GM12878 (cell line): ENCODE data around the gene EHBP1L1. TPM values are rescaled to one million over a fixed set of nuclear protein-coding genes. Genes with fewer than 3 reads are reported as not detected.

Experiments used
- ATAC-seq: fragments of 200-7000 bp; cut with Tn5 transposase; 3 replicates; pipeline ENCODE4 v1.9.1; 2020; ENCODE audit warnings: mild to moderate bottlenecking, moderate library complexity
- BruUV-seq: library from RNA; stranded (reverse); fragments of 400-500 nt; replicated peaks from 2 replicates; lab custom pipeline; 2021; lab: Mats Ljungman, UMichigan
- CTCF ChIA-PET: fragments of 300-600 bp; sonication (Branson Sonifier 250); formaldehyde crosslinking; extraction: SDS; loops from one replicate; lab custom pipeline; 2021; ENCODE audit warnings: inconsistent platforms; lab: Yijun Ruan, JAX
- POLR2A ChIA-PET: fragments of 350-600 bp; formaldehyde crosslinking; extraction: SDS; loops from one replicate; lab custom pipeline; 2021; ENCODE audit warnings: inconsistent platforms; lab: Charles Lee
- RAD21 ChIA-PET: fragments of 300-600 bp; sonication (Branson Sonifier 250); formaldehyde crosslinking; loops from one replicate; lab custom pipeline; 2023; ENCODE audit warnings: antibody characterized with exemption; ENCODE audit not compliant: unreplicated experiment; lab: Charles Lee
- SMC1A ChIA-PET: fragments of 300-600 bp; sonication (Branson Sonifier 250); formaldehyde crosslinking; loops from one replicate; lab custom pipeline; 2023; ENCODE audit not compliant: unreplicated experiment, uncharacterized antibody; lab: Charles Lee
- DNase-seq: peaks from one replicate; pipeline ENCODE4 v3.0.0-alpha.2; 2011; ENCODE audit warnings: low read depth, low spot score
- FAIRE-seq: peaks from 3 replicates; lab custom pipeline; 2011; peaks lifted over from hg19 to GRCh38; lab: Jason Lieb, UNC
- H2AFZ ChIP-seq: 2 replicates; pipeline ENCODE4 v1.6.0; 2011; ENCODE audit warnings: low read depth, low read length, control low read depth; ENCODE audit not compliant: control insufficient read depth
- H3K27ac ChIP-seq: 2 replicates; pipeline ENCODE4 v1.5.1; 2011; ENCODE audit warnings: control low read depth; ENCODE audit not compliant: control insufficient read depth, insufficient read depth
- H3K27me3 ChIP-seq, 2 experiments: replicated peaks in 1 of 2; 2 replicates each; pipeline versions ENCODE4 v1.6.0 to v1.6.1; 2011; ENCODE audit warnings: low read length in 1 of 2; ENCODE audit not compliant: control insufficient read depth in 2 of 2, insufficient read depth in 2 of 2
- H3K36me3 ChIP-seq, 2 experiments: 2 replicates each; pipeline ENCODE4 v1.5.1; 2011; ENCODE audit warnings: low read length in 1 of 2; ENCODE audit not compliant: control insufficient read depth in 2 of 2, insufficient read depth in 2 of 2
- H3K4me1 ChIP-seq: 2 replicates; pipeline ENCODE4 v1.6.1; 2011; ENCODE audit warnings: mild to moderate bottlenecking, low read length, moderate library complexity, mixed read lengths; ENCODE audit not compliant: control insufficient read depth, insufficient read depth
- H3K4me2 ChIP-seq: 2 replicates; pipeline ENCODE4 v1.6.0; 2011; ENCODE audit warnings: control low read depth; ENCODE audit not compliant: control insufficient read depth, insufficient read depth
- H3K4me3 ChIP-seq: fragments of 200-600 bp; sonication (generic); 2 replicates; pipeline ENCODE4 v1.5.1; 2016
- H3K79me2 ChIP-seq: 2 replicates; pipeline ENCODE4 v1.6.0; 2011; ENCODE audit warnings: low read length; ENCODE audit not compliant: control insufficient read depth, insufficient read depth
- H3K9ac ChIP-seq: 2 replicates; pipeline ENCODE4 v1.8.0; 2011; ENCODE audit warnings: low read length, control low read depth, mixed read lengths; ENCODE audit not compliant: control insufficient read depth, insufficient read depth
- H3K9me3 ChIP-seq: replicated peaks from 3 replicates; pipeline ENCODE4 v1.5.1; 2011; ENCODE audit warnings: mild to moderate bottlenecking, low read length; ENCODE audit not compliant: control insufficient read depth, insufficient read depth
- H4K20me1 ChIP-seq: 2 replicates; pipeline ENCODE4 v1.6.0; 2011; ENCODE audit not compliant: control insufficient read depth, insufficient read depth
- GATAD2B ChIP-seq: fragments of 450-650 bp; conservative IDR thresholded peaks from 2 replicates; pipeline ENCODE4 v1.6.1; 2017; ENCODE audit warnings: low read depth, mild to moderate bottlenecking, moderate library complexity
- IKZF1 ChIP-seq: fragments of 450-650 bp; conservative IDR thresholded peaks from 2 replicates; pipeline ENCODE4 v1.6.1; 2017; ENCODE audit warnings: antibody characterized with exemption, mild to moderate bottlenecking
- LARP7 ChIP-seq: fragments of 450-650 bp; IDR thresholded peaks from 2 replicates; pipeline ENCODE4 v1.6.1; 2017; ENCODE audit warnings: mild to moderate bottlenecking
- MTA2 ChIP-seq: fragments of 450-650 bp; IDR thresholded peaks from 2 replicates; pipeline ENCODE4 v1.6.1; 2016; ENCODE audit warnings: low read depth, mild to moderate bottlenecking, moderate library complexity
- MXI1 ChIP-seq: fragments of 150-350 bp; IDR thresholded peaks from 2 replicates; pipeline ENCODE4 v1.6.1; 2011; ENCODE audit warnings: low read depth, mild to moderate bottlenecking, inconsistent platforms, low read length, improper control_type of control experiment
- NR2C1 ChIP-seq: fragments of 450-650 bp; IDR thresholded peaks from 2 replicates; pipeline ENCODE4 v1.6.1; 2017; ENCODE audit warnings: antibody characterized with exemption, mild to moderate bottlenecking, moderate library complexity
- NR2F1 ChIP-seq: fragments of 450-650 bp; conservative IDR thresholded peaks from 2 replicates; pipeline ENCODE4 v1.6.1; 2017; ENCODE audit warnings: mild to moderate bottlenecking
- POLR2A ChIP-seq: IDR thresholded peaks from 2 replicates; pipeline ENCODE4 v1.6.1; 2011; ENCODE audit warnings: low read depth, mild to moderate bottlenecking, low read length
- RAD21 ChIP-seq: IDR thresholded peaks from 2 replicates; pipeline ENCODE4 v1.6.1; 2011; ENCODE audit warnings: mild to moderate bottlenecking, low read depth, low read length, moderate library complexity; ENCODE audit not compliant: insufficient read depth
- RB1 ChIP-seq: fragments of 450-650 bp; formaldehyde crosslinking; IDR thresholded peaks from 2 replicates; pipeline ENCODE4 v1.6.1; 2017; ENCODE audit warnings: mild to moderate bottlenecking, borderline replicate concordance
- SMC3 ChIP-seq: IDR thresholded peaks from 2 replicates; pipeline ENCODE4 v1.6.1; 2011; ENCODE audit warnings: low read length, improper control_type of control experiment, borderline replicate concordance
- STAT3 ChIP-seq: IDR thresholded peaks from 2 replicates; pipeline ENCODE4 v1.6.1; 2011; ENCODE audit warnings: low read depth, low read length, improper control_type of control experiment
- TCF12 ChIP-seq: IDR thresholded peaks from 2 replicates; pipeline ENCODE4 v1.6.1; 2011; ENCODE audit warnings: low read depth, mild to moderate bottlenecking, low read length
- TCF3 ChIP-seq: IDR thresholded peaks from 2 replicates; pipeline ENCODE4 v1.6.1; 2012; ENCODE audit warnings: low read depth, mild to moderate bottlenecking, low read length, borderline replicate concordance; ENCODE audit not compliant: insufficient read depth
- ZNF274 ChIP-seq: IDR thresholded peaks from one replicate; pipeline ENCODE4 v1.8.0; 2011; ENCODE audit not compliant: insufficient read length, insufficient read depth
- ZNF622 ChIP-seq: fragments of 450-650 bp; IDR thresholded peaks from 2 replicates; pipeline ENCODE4 v1.6.1; 2017; ENCODE audit warnings: mild to moderate bottlenecking, inconsistent platforms
- WGBS: methylation state at CpG from one replicate; pipeline ENCODE4 v1.1.6; 2016; ENCODE audit warnings: low lambda C conversion rate; ENCODE audit not compliant: insufficient replicate concordance, insufficient coverage; ENCODE audit errors: missing lambda C conversion rate; 5-methylcytosine and 5-hydroxymethylcytosine counted together
- in situ Hi-C: fragments of 300-500 bp; cut with MboI; formaldehyde crosslinking; loops from 9 replicates; pipeline ENCODE4 v1.14.3; 2018; ENCODE audit warnings: mixed read lengths
- intact Hi-C: fragments of 100-400 bp; cut with micrococcal nuclease; formaldehyde crosslinking; loops from one replicate; pipeline ENCODE4 v1.14.2; 2022; ENCODE audit not compliant: unreplicated experiment
- polyA plus RNA-seq, 11 experiments: library from polyadenylated mRNA; depleted of rRNA in 4 of 11; unstranded in 6 of 11; stranded (reverse) in 5 of 11; fragments of >200 nt; fragmentation: Nextera tagmentation in 4 of 11; fragmentation: Illumina TruSeq in 1 of 11; extraction: Ambion mirVana in 4 of 11; extraction: Trizol in 1 of 11; gene quantifications; 1 replicate in 1 of 11; 2 replicates in 10 of 11; pipeline versions ENCODE4 v1.2.1 to v1.2.3, GENCODE V29; 2011 to 2016; ENCODE audit warnings: inconsistent platforms in 2 of 11, missing spikeins in 2 of 11, low read depth in 1 of 11
- total RNA-seq, 4 experiments: library from RNA; depleted of rRNA in 3 of 4; stranded (reverse); fragments of >200 nt in 3 of 4; fragmentation: Illumina TruSeq in 1 of 4; extraction: Trizol in 1 of 4; gene quantifications; 2 replicates each; pipeline versions ENCODE4 v1.2.1 to v1.2.3, GENCODE V29; 2013 to 2021
- TF ChIP-seq, protein P1 (sequence below), 3 experiments: IDR thresholded peaks in 2 of 3; conservative IDR thresholded peaks in 1 of 3; 2 replicates each; pipeline ENCODE4 v1.5.1; 2011; ENCODE audit warnings: low read depth in 3 of 3, low read length in 3 of 3, mild to moderate bottlenecking in 3 of 3, control low read depth in 2 of 3, moderate library complexity in 2 of 3, inconsistent platforms in 1 of 3, mixed read lengths in 1 of 3; ENCODE audit not compliant: control insufficient read depth in 2 of 3, insufficient read depth in 1 of 3; ENCODE audit errors: extremely low read depth in 1 of 3
- TF ChIP-seq, protein P2 (sequence below): fragments of 450-650 bp; IDR thresholded peaks from 2 replicates; pipeline ENCODE4 v1.6.1; 2017; ENCODE audit warnings: borderline replicate concordance

The EHBP1L1 gene
- total and polyA plus RNA-seq, 10 of the 15 experiments (the other 5 are each of a cell fraction or from before 2014, with no cell fraction given): 0.06 to 99.4 (median 32.7) TPM

DNA sequence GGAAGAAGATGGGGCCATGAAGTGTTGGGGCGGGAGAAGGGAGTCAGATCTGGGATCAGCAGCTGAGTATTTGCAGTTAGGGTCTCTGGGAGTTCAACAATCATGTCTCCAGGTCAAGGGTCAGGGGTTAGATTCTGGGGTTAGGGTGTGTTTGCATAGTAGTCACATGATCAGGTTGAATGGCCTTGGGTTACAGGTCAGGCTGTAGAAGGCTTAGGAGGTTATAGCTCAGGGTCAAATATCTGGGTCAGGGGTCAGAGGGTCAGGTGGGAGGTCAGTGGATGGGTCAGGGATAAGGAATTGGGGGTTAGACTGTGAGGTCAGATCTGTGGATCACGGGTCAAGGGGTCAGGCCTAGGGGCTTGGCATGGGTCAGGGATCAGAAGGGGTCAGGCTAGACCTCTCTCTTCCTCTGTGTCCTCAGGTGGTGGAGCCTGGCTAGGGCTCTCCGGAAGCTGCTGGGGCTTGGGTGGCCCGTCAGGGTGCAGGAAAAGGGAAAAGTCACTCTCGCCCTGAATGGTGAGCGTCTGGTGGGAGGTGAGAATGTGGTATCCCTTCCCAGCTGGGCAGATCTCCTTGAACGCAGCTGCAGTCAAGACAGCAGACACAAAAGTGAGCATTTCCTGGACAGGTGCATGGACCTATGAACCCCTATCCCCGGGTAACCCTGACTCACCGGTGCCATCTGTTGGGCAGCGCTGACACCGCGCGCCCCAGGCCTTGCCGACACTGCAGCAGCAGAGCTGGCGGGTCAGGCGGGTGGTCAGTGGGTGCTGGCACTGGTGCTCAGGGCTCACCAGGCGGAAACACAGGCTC lies 24.1 kb upstream of the EHBP1L1 start:
- CTCF ChIA-PET: interaction anchor here (0.6 to 4.7 kb wide), 10 partner anchors 9 to 995 kb away, joined by 3 to 29 read pairs (median 4); partner anchors contain the start of genes ACTN3 and ZNRD2
- WGBS: 25% methylated on average over 17 of the region's 17 CpGs
- Histone ChIP-seq H3K4me1 (peaks cover 17% of the 10 kb centered on the region), H3K36me3 (no peaks in the 10 kb centered on the region), H3K9ac (no peak overlapping the region), H3K9me3 (no peaks in the 10 kb centered on the region), H3K27ac (no peak overlapping the region), H3K27me3 (no peaks in the 10 kb centered on the region), H3K4me2 (no peak overlapping the region), H3K4me3 (no peak overlapping the region), H3K79me2 (no peaks in the 10 kb centered on the region), H2AFZ (peak overlapping the region; percentile 31; the same call in 1 of the 2 replicates), H4K20me1 (no peaks in the 10 kb centered on the region)
- in situ Hi-C loops: no loop called here
- DNase-seq (no peak), ATAC-seq (peak; percentile 90), FAIRE-seq (peak; percentile 84)
- intact Hi-C loops: no loop called here
- POLR2A ChIA-PET: interaction anchor here (0.5 to 1.2 kb wide), 2 partner anchors 12 to 135 kb away, joined by 3 read pairs; no protein-coding TSS in a partner anchor
- BruUV-seq: no TSS peak
- TF ChIP-seq RAD21: peak; percentile 39
- TF ChIP-seq MTA2: 0 out of 2 replicates have a peak, but pooled peaks have one; percentile 30
- no peak for TF ChIP-seq ZNF274
- TF ChIP-seq, protein P1, sequence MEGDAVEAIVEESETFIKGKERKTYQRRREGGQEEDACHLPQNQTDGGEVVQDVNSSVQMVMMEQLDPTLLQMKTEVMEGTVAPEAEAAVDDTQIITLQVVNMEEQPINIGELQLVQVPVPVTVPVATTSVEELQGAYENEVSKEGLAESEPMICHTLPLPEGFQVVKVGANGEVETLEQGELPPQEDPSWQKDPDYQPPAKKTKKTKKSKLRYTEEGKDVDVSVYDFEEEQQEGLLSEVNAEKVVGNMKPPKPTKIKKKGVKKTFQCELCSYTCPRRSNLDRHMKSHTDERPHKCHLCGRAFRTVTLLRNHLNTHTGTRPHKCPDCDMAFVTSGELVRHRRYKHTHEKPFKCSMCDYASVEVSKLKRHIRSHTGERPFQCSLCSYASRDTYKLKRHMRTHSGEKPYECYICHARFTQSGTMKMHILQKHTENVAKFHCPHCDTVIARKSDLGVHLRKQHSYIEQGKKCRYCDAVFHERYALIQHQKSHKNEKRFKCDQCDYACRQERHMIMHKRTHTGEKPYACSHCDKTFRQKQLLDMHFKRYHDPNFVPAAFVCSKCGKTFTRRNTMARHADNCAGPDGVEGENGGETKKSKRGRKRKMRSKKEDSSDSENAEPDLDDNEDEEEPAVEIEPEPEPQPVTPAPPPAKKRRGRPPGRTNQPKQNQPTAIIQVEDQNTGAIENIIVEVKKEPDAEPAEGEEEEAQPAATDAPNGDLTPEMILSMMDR (IDR thresholded peaks at IDR 0.05 in 2 of 3, conservative IDR thresholded peaks at IDR 0.05 in 1 of 3; ENCODE audit: control insufficient read depth in 2 of 3, extremely low read depth in 1 of 3, insufficient read depth in 1 of 3, low read depth in 3 of 3, low read length in 3 of 3): peak; percentile 69 to 75 (median 69)
- TF ChIP-seq GATAD2B: 0 out of 2 replicates have a peak, but pooled peaks have one; percentile 34
- TF ChIP-seq RB1: peak; percentile 56; the same call in 1 of the 2 replicates
- no peak for TF ChIP-seq MXI1
- no peak for TF ChIP-seq STAT3
- TF ChIP-seq ZNF622: no peak
- no peak for TF ChIP-seq LARP7
- TF ChIP-seq TCF12: peak; percentile 77; the same call in 1 of the 2 replicates
- peak; percentile 96 for TF ChIP-seq NR2F1
- TF ChIP-seq TCF3: peak; percentile 74; the same call in 1 of the 2 replicates
- peak; percentile 53 for TF ChIP-seq IKZF1
- TF ChIP-seq SMC3: peak; percentile 34; the same call in 1 of the 2 replicates
- TF ChIP-seq, protein P2, sequence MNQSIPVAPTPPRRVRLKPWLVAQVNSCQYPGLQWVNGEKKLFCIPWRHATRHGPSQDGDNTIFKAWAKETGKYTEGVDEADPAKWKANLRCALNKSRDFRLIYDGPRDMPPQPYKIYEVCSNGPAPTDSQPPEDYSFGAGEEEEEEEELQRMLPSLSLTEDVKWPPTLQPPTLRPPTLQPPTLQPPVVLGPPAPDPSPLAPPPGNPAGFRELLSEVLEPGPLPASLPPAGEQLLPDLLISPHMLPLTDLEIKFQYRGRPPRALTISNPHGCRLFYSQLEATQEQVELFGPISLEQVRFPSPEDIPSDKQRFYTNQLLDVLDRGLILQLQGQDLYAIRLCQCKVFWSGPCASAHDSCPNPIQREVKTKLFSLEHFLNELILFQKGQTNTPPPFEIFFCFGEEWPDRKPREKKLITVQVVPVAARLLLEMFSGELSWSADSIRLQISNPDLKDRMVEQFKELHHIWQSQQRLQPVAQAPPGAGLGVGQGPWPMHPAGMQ: no peak
- TF ChIP-seq NR2C1: peak; percentile 87
- TF ChIP-seq POLR2A: 0 out of 2 replicates have a peak, but pooled peaks have one; percentile 19
- RAD21 ChIA-PET: interaction anchor here (0.5 to 2.9 kb wide), 3 partner anchors 11 to 15 kb away, joined by 3 to 19 read pairs (median 4); no protein-coding TSS in a partner anchor
- SMC1A ChIA-PET: interaction anchor here (0.7 to 2.8 kb wide), 2 partner anchors 11 to 174 kb away, joined by 3 to 11 read pairs; no protein-coding TSS in a partner anchor
